Coronary artery (tissue), 2 donors: ENCODE data around the gene ERMN.
A peak's percentile ranks its signal among the peaks of the same experiment; 100 is the strongest.

ENCODE experiments used
- DNase-seq: peaks from one replicate; pipeline ENCODE4 v3.0.0-alpha.2; 2017; ENCODE audit warnings: low spot score
- H3K27ac ChIP-seq, 2 donors: fragments of 200-600 bp; sonication (generic); one replicate each; pipeline ENCODE4 v1.5.1; 2016 to 2019
- H3K4me3 ChIP-seq: fragments of 200-600 bp; sonication (generic); 2 replicates; pipeline ENCODE4 v1.5.1; 2016; ENCODE audit warnings: mild to moderate bottlenecking, moderate library complexity
- TF ChIP-seq, protein P1 (sequence below): fragments of 200-600 bp; sonication (generic); IDR thresholded peaks from one replicate; pipeline ENCODE4 v1.5.1; 2019; ENCODE audit warnings: antibody characterized with exemption

The ERMN gene

DNA sequence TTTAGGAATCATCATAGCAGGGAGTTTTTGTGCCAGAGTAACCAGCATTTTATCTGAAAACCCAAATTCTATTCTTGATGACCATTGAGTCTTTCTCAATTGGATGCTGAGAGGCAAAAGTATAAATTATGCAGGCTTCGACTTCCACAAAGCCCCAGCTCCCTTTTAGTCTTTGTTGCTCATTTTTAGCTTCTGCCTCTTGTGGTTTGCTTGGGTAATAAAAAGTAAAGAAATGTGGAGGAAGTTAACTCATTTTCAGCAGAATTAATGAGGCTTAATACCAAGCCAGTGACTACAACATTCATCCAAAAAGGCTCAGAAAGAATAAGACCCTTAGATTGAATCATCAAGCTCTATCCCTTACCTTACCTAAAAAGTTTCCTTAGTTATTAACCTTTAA is 18.6 kb downstream of the ERMN start:
- Histone ChIP-seq H3K4me3 (no peak overlapping the region), H3K27ac (no peak overlapping the region)
- TF ChIP-seq, protein P1, sequence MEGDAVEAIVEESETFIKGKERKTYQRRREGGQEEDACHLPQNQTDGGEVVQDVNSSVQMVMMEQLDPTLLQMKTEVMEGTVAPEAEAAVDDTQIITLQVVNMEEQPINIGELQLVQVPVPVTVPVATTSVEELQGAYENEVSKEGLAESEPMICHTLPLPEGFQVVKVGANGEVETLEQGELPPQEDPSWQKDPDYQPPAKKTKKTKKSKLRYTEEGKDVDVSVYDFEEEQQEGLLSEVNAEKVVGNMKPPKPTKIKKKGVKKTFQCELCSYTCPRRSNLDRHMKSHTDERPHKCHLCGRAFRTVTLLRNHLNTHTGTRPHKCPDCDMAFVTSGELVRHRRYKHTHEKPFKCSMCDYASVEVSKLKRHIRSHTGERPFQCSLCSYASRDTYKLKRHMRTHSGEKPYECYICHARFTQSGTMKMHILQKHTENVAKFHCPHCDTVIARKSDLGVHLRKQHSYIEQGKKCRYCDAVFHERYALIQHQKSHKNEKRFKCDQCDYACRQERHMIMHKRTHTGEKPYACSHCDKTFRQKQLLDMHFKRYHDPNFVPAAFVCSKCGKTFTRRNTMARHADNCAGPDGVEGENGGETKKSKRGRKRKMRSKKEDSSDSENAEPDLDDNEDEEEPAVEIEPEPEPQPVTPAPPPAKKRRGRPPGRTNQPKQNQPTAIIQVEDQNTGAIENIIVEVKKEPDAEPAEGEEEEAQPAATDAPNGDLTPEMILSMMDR = no peak
- DNase-seq = no peak

DNA sequence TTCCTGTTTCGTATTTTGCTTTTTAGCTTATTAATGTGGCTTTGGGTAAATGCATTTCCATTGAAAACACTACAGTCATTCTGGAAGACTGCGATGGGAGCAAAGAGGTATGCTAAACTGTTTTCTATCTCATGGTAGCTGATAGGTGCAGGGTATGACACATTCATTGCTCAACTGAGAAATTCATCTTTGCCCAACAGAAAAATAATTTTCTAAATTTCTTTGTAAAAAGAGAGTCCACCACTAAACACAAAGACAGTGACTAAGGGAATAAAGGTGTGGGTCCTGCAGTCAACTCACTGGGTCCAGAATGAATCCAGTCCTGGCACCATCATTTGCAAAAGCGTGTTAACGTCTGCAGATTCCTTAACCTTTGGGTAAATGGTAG is 19.9 kb downstream of the ERMN start:
- H3K4me3 ChIP-seq = no peak overlapping the region
- TF ChIP-seq, protein P1 = no peak
- no peak overlapping the region for H3K27ac ChIP-seq
- no peak for DNase-seq

DNA sequence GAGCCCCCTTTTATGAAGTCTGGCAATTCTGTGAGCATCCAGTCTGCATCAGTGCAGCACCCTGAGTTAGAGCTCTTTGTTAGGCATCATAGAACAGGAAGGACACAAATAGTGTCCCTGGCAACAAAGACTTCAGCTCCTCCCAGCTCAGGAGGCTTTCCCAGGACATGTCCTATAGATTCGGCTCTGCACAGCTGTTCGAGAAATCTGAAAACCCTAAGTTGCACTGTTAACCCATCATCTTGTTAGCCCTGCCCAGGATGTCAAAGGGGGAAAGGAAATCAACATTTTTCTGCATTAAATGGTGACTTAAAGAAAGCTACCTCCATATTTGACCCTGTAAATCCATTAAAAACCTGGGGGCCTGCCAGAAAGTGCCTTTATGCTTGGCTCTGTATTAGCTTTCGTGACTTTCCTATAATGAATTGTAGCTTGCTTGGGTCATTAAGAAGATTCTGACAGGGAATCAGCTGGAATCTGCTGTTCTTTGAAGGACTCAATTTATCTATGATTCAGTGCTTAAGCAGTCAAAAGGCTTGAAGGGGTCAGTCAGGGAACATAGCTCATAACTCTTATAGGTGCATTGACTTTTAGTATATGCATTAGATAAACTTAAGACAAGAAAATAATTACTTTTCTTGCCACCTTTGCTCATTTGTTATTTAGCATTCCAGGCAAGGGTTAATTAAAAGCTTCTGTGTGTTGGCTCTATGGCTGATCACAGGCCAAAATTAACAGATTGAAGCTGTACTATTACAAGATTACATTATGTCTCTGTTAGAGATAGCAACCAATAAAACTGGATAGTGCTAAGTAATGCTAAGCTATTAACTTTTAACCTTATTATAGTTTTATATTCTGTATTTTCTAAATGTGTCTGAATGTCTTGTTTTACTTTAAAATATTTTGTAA is 20.6 kb downstream of the ERMN start:
- TF ChIP-seq, protein P1 = no peak
- Histone ChIP-seq H3K27ac (no peak overlapping the region), H3K4me3 (no peak overlapping the region)
- no peak for DNase-seq

DNA sequence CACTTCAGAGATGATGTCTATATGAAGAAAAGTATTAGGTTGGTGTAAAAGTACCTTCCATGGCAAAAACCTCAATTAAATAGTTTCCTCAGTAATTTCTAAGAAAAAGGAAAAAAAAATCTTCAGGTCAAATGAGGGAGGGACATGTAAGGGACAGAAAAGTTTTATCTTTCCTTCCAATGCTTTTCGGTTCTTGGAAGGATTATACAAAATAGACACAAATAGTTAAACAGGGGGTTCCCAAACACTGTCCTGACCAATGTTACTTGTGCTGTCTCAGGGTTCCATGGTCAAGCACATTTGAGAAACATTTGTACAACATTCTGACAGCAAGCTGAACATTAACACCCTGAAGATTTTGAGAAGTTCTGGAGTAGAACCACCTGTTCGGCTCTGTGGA is 22.0 kb downstream of the ERMN start:
- TF ChIP-seq, protein P1 = no peak
- Histone ChIP-seq H3K4me3 (no peak overlapping the region), H3K27ac (no peak overlapping the region)
- DNase-seq = no peak

DNA sequence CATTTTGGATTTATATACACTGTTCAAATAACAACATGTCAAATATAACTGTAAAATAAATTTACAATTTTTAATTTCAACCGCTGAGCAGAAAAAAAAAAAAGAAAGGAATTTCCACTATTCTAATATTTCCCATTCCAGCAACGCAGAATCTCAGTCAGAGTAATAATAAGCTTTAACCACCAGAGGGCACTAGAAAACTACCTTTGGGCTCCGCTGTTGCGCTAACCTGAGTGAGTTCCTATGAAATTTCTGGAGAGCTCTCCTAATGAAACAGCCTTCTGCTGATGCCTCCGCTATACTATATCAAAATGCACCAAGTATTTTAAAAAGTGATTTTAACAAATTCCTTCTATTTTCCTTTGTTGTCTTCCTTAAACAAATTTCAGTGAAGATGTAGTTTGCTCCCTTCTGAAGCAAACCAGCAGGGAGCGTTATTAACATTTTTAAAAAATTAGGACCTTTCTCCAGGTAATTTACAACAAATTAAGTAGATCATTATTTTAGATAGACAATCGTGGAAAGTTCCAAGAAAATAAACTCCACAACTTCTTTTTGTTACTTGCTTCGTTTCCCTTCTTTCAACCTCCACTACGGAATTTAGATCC is 23.0 kb downstream of the ERMN start:
- Histone ChIP-seq H3K4me3 (no peak overlapping the region), H3K27ac (no peak overlapping the region)
- TF ChIP-seq, protein P1 = peak; percentile 64
- no peak for DNase-seq

DNA sequence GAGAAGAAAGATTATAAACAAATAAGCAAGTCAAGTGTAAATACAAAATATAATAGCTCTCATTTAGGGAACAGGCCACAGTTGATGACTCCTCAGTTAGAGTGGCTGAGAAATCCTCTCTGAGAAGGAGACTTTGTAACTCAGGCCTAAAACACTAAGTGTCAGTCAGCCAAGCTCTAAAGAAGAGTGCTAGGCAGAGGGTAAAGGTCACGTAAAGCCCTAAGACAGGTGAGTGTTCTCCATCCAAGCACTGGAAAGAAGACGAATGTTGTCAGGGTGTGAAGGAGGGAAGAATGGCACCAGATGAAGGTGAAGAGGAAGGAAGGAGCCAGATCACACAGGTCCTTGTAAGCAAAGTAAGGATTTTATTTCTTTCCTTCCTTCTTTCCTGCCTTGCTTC is 24.3 kb downstream of the ERMN start:
- Histone ChIP-seq H3K4me3 (no peak overlapping the region), H3K27ac (no peak overlapping the region)
- DNase-seq = no peak
- TF ChIP-seq, protein P1 = no peak

DNA sequence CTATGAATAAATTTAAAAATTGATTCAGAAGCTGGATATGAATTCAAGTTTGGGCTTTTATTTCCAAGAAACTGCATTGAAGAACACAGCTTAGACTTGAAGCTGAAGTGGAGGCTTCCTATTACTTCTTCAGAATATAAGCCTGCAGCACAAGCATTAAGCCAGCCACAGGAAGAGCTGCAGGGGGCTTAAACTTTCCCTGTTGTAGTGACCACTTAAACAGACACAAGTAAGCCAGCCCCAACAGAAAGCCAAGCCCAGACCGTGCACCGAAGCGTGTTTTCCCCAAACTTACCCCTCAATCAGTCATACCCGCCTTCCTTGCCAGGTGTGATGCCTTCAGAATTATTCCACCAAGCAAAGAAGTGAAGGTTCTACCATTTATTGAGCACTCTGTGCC is 28.7 kb downstream of the ERMN start:
- no peak overlapping the region for H3K4me3 ChIP-seq
- TF ChIP-seq, protein P1 = no peak
- H3K27ac ChIP-seq = no peak overlapping the region
- no peak for DNase-seq
